ENCODE data around the gene TENM4. TPM values are rescaled to one million over a fixed set of nuclear protein-coding genes. Genes with fewer than 3 reads are reported as not detected.
"Not testable (repeated sequence)": the region's sequence is repeated elsewhere in the genome, so short reads cannot be mapped to it uniquely, and the experiment has no call there.

Gene TENM4
- total RNA-seq, 1 experiment from 2014 or later, result 0.39 TPM

DNA sequence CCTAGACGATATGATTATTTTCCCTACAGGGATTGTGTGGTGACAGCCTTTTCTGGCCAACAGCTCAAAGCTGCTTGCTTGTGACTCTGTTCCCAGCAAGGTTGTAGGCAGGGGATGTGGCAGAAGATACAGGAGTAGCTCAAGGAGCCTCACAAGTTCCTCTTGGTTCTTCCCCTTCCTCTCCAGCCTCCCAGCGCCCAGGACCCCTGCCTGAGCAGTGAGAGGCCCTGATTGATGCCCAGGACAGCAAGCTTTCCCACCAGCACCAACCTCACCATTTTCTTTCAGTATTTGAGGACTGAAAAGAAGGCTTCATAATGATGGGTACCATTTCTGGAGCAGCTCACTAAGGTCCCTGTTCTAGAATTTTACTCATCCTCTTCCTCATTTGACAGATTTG lies 248.0 kb downstream of the TENM4 start:
- CTCF ChIA-PET, result no interaction called here
- POLR2A ChIA-PET, result no interaction called here
- no peak overlapping the region for H3K27ac ChIP-seq (ENCODE audit: low read length)
- BruUV-seq (replicated peaks), result no TSS peak
- H3K4me3 ChIP-seq (ENCODE audit: low read depth in 2 of 2, low read length in 2 of 2), result no peak overlapping the region
- in situ Hi-C loops (cut with HindIII; ENCODE audit: low pct_unique_long_range_greater_than_20kb, low sequenced_read_pairs) (no loop called here), intact Hi-C loops (cut with micrococcal nuclease; ENCODE audit: unreplicated experiment) (no loop called here)
- H3K36me3 ChIP-seq (ENCODE audit: control insufficient read depth, insufficient read depth, low read length), result no peaks in the 10 kb centered on the region
- no peaks in the 10 kb centered on the region for H3K9me3 ChIP-seq (ENCODE audit: control insufficient read depth, insufficient read depth, low read depth, low read length)
- no peak for TF ChIP-seq POLR2AphosphoS5 (IDR thresholded peaks at IDR 0.05; ENCODE audit: low read depth, low read length)
- no peak for TF ChIP-seq TCF7L2 (IDR thresholded peaks at IDR 0.05; ENCODE audit: low read depth, low read length)
- H3K4me1 ChIP-seq (ENCODE audit: control insufficient read depth, insufficient read depth, low read length), result no peaks in the 10 kb centered on the region
- H3K27me3 ChIP-seq (ENCODE audit: control insufficient read depth, insufficient read depth, low read length), result no peaks in the 10 kb centered on the region
- DNase-seq (ENCODE audit: low read depth, low spot score), result no peak
- no peak for ATAC-seq

DNA sequence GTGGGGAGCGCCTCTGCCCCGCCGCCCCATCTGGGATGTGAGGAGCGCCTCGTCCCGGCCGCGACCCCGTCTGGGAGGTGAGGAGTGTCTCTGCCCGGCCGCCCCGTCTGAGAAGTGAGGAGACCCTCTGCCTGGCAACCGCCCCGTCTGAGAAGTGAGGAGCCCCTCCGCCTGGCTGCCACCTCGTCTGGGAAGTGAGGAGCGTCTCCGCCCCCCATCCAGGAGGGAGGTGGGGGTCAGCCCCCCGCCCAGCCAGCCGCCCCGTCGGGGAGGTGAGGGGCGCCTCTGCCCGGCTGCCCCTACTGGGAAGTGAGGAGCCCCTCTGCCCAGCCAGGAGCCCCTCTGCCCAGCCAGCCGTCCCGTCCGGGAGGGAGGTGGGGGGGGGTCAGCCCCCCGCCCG lies 249.1 kb downstream of the TENM4 start:
- CTCF ChIA-PET; in situ Hi-C loops (cut with HindIII; ENCODE audit: low pct_unique_long_range_greater_than_20kb, low sequenced_read_pairs); POLR2A ChIA-PET; H3K4me3 ChIP-seq (ENCODE audit: low read depth in 2 of 2, low read length in 2 of 2); BruUV-seq (replicated peaks); H3K9me3 ChIP-seq (ENCODE audit: control insufficient read depth, insufficient read depth, low read depth, low read length); intact Hi-C loops (cut with micrococcal nuclease; ENCODE audit: unreplicated experiment); H3K27ac ChIP-seq (ENCODE audit: low read length); DNase-seq (ENCODE audit: low read depth, low spot score); ATAC-seq; H3K4me1 ChIP-seq (ENCODE audit: control insufficient read depth, insufficient read depth, low read length); H3K36me3 ChIP-seq (ENCODE audit: control insufficient read depth, insufficient read depth, low read length); H3K27me3 ChIP-seq (ENCODE audit: control insufficient read depth, insufficient read depth, low read length): not testable (repeated sequence)

DNA sequence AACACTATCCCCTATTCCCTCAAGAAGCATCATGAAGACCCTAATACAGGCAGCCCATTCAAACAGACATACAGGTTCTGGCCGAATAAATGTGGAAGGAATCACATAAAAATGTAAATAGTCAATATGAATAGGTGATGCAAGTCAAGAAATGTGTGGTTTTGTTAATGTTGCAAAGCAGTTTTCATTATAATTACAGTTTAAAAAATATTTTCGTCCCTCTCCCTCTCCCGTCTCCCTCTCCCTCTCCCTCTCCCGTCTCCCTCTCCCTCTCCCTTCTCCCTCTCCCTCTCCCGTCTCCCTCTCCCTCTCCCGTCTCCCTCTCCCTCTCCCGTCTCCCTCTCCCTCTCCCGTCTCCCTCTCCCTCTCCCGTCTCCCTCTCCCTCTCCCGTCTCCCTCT lies 250.3 kb downstream of the TENM4 start:
- H3K27me3 ChIP-seq (ENCODE audit: control insufficient read depth, insufficient read depth, low read length); intact Hi-C loops (cut with micrococcal nuclease; ENCODE audit: unreplicated experiment); CTCF ChIA-PET; H3K36me3 ChIP-seq (ENCODE audit: control insufficient read depth, insufficient read depth, low read length); in situ Hi-C loops (cut with HindIII; ENCODE audit: low pct_unique_long_range_greater_than_20kb, low sequenced_read_pairs); POLR2A ChIA-PET; H3K4me3 ChIP-seq (ENCODE audit: low read depth in 2 of 2, low read length in 2 of 2); H3K4me1 ChIP-seq (ENCODE audit: control insufficient read depth, insufficient read depth, low read length); H3K27ac ChIP-seq (ENCODE audit: low read length); DNase-seq (ENCODE audit: low read depth, low spot score); H3K9me3 ChIP-seq (ENCODE audit: control insufficient read depth, insufficient read depth, low read depth, low read length); BruUV-seq (replicated peaks); ATAC-seq: not testable (repeated sequence)

DNA sequence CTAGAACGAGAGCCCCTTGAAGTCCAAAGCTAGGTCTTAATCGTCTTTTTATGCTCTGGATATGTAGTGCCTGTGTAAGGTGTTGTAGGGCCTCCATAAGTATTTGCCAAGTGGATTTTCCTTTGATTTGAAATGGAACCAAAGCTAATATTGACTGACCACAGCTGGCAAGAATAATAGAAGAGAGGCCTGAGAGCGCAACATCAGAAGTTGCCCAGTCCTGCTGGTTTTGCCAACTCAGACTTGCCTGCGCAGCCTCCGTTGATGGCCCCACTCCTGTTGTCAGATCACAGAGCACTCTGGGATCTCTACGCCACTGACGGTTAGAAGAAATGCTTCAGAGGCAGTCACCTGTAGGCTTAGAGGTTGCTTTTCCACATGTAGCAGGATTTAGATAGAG lies 251.2 kb downstream of the TENM4 start:
- Histone ChIP-seq H3K36me3 (ENCODE audit: control insufficient read depth, insufficient read depth, low read length) (no peaks in the 10 kb centered on the region), H3K4me1 (ENCODE audit: control insufficient read depth, insufficient read depth, low read length) (no peaks in the 10 kb centered on the region), H3K27ac (ENCODE audit: low read length) (no peak overlapping the region), H3K4me3 (ENCODE audit: low read depth in 2 of 2, low read length in 2 of 2) (no peak overlapping the region), H3K27me3 (ENCODE audit: control insufficient read depth, insufficient read depth, low read length) (no peaks in the 10 kb centered on the region), H3K9me3 (ENCODE audit: control insufficient read depth, insufficient read depth, low read depth, low read length) (no peaks in the 10 kb centered on the region)
- intact Hi-C loops (cut with micrococcal nuclease; ENCODE audit: unreplicated experiment), result no loop called here
- ChIA-PET POLR2A (no interaction called here), CTCF (no interaction called here)
- ATAC-seq (no peak), DNase-seq (ENCODE audit: low read depth, low spot score) (no peak)
- TF ChIP-seq, protein P1, sequence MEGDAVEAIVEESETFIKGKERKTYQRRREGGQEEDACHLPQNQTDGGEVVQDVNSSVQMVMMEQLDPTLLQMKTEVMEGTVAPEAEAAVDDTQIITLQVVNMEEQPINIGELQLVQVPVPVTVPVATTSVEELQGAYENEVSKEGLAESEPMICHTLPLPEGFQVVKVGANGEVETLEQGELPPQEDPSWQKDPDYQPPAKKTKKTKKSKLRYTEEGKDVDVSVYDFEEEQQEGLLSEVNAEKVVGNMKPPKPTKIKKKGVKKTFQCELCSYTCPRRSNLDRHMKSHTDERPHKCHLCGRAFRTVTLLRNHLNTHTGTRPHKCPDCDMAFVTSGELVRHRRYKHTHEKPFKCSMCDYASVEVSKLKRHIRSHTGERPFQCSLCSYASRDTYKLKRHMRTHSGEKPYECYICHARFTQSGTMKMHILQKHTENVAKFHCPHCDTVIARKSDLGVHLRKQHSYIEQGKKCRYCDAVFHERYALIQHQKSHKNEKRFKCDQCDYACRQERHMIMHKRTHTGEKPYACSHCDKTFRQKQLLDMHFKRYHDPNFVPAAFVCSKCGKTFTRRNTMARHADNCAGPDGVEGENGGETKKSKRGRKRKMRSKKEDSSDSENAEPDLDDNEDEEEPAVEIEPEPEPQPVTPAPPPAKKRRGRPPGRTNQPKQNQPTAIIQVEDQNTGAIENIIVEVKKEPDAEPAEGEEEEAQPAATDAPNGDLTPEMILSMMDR (IDR thresholded peaks at IDR 0.05), result no peak
- TF ChIP-seq, protein P2, sequence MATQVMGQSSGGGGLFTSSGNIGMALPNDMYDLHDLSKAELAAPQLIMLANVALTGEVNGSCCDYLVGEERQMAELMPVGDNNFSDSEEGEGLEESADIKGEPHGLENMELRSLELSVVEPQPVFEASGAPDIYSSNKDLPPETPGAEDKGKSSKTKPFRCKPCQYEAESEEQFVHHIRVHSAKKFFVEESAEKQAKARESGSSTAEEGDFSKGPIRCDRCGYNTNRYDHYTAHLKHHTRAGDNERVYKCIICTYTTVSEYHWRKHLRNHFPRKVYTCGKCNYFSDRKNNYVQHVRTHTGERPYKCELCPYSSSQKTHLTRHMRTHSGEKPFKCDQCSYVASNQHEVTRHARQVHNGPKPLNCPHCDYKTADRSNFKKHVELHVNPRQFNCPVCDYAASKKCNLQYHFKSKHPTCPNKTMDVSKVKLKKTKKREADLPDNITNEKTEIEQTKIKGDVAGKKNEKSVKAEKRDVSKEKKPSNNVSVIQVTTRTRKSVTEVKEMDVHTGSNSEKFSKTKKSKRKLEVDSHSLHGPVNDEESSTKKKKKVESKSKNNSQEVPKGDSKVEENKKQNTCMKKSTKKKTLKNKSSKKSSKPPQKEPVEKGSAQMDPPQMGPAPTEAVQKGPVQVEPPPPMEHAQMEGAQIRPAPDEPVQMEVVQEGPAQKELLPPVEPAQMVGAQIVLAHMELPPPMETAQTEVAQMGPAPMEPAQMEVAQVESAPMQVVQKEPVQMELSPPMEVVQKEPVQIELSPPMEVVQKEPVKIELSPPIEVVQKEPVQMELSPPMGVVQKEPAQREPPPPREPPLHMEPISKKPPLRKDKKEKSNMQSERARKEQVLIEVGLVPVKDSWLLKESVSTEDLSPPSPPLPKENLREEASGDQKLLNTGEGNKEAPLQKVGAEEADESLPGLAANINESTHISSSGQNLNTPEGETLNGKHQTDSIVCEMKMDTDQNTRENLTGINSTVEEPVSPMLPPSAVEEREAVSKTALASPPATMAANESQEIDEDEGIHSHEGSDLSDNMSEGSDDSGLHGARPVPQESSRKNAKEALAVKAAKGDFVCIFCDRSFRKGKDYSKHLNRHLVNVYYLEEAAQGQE (IDR thresholded peaks at IDR 0.05; ENCODE audit: insufficient read depth in 1 of 2, low read depth in 2 of 2, low read length in 1 of 2), result no peak
- TF ChIP-seq SIN3A (IDR thresholded peaks at IDR 0.05; ENCODE audit: borderline replicate concordance, insufficient read depth, low read depth, low read length) (no peak), TCF7L2 (IDR thresholded peaks at IDR 0.05; ENCODE audit: low read depth, low read length) (no peak), POLR2AphosphoS5 (IDR thresholded peaks at IDR 0.05; ENCODE audit: low read depth, low read length) (no peak)
- no TSS peak for BruUV-seq (replicated peaks)
- in situ Hi-C loops (cut with HindIII; ENCODE audit: low pct_unique_long_range_greater_than_20kb, low sequenced_read_pairs), result no loop called here
